HG03060 (cell line): ENCODE measurements around the gene KBTBD13.
"Not testable (repeated sequence)": the region's sequence is repeated elsewhere in the genome, so short reads cannot be mapped to it uniquely, and the experiment has no call there.

Experiments used
- ATAC-seq: cut with Tn5 transposase; IDR thresholded peaks from one replicate; pipeline ENCODE4 v1.9.1; 2021; ENCODE audit warnings: low read depth, moderate number of reproducible peaks; ENCODE audit not compliant: unreplicated experiment

The KBTBD13 gene

DNA sequence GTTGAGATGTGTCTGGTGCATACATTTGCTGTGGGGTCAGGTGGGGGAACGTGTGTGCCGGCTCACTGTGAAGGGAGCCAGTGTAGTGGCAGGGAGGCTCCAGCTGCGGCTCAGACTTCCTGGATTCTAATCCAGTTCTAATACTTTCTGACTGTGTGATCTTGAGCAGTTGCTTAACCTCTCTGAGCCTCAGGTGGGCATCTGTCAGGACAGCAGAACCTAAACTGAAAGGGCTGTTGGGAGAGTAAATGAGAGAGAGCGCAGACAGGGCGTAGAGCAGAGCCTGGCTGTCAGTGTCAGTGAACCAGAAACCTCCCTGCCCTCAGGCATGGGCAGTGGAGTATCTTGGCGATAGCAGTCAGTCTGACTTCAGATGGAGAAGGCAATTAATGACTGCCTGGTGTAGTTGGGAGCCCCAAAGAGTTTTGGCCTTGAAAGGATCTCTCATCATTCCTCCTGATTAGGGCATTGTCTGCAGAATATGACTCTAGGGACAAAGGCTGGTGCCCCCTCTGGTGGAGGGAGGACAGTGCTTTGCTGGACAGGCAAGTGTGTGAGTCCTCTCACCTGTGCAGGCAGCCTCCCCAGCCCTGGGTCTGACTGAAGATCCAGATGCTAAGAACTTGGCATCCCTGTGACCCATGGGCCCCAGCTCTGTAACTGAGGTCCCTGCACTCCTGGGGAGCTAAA, 9.6 kb downstream of the KBTBD13 start:
- ATAC-seq = no peak

DNA sequence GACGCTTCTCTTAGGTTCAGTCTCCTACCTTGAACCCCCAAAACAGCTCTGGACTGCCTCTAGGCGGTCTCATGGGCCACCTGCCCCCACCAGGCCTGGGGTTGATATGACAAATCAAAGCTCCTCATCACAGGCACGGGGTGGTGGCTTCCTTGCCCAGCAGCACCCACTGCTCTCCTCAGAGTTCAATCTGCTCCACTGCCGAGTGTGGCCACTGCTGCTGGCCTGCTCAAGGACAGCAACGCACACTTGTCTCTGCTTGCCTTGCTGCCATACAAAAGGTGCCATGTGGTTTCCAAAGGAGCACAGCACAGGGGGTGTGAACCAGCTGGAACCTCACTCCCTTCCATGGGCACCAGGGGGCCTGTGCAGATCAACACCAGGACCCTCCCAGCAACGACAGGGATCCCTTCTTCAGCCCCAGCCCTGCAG, 10.2 kb downstream of the KBTBD13 start:
- no peak for ATAC-seq

DNA sequence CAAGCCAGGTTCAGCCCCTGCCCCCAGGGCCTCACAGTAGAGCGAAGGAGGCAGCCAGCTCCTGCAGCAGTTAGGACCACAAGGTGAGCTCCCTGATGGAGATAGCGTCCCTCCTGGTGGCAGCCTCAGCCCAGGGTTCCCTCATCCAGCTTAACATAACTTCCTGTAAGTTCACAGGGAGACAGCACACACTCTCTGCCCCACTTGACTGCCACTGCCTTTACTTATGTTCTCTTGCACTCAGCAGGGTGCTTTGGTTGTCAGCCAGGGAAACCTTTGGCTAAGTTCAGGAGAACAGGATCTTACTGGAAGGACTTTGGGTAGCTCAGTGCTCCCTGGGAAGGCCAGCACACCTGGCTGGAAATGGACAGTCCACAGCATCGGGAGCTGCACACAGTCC, 10.9 kb downstream of the KBTBD13 start:
- ATAC-seq = no peak

DNA sequence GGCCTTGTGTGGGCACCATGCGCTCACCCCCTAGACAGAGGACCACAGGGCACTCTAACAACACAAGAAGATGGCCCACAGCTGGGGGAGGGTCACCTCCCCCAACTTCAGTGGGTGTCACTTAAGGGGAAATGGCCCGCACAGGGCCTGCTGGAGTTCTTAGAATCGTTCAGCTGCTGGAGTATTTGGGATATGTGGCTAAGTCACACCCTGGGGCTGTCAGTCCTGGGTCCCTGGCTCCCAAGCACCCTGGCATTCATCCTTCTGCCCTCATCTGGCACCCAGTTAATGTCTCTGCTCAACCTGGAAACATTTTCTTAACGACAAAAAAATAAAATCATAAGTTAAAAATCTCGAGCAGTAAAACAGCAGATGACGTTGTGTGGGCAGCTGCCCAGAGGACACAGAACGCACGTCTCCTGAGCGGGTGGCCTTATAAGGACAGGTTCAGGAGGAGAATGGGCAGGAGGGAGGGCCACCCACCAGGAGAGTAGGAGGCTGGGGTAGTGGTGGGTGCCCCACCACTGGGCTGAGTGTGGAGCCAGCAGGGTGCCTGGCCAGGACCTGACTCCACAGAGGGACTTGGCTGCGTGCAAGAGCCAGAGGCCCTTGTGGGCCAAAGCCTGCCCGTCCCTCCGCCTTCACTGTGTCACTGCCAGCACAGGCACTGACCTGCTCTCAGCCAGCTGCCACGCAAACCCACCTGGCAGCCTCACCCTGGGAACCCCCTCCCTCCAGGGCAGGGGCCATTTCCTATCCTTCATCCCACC, 11.5 kb downstream of the KBTBD13 start:
- no peak for ATAC-seq

DNA sequence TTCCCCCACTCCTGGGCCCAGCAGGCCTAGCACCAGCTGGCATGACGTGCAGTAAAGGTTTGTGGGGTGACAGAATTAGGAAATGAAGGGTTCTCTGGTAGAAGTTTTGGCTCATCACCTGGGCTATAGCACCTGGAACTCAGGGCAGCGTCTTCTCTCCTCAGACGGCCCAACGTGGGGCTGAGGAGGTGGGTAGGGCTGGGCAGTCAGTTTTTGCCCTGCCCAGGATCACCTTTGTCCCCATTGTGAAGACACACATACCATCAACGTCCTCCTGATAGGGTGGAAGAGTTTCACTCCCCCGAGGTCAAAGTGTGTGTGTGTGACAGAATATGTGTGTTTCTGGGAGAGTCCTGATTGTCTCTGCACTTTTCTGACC, 12.1 kb downstream of the KBTBD13 start:
- no peak for ATAC-seq

DNA sequence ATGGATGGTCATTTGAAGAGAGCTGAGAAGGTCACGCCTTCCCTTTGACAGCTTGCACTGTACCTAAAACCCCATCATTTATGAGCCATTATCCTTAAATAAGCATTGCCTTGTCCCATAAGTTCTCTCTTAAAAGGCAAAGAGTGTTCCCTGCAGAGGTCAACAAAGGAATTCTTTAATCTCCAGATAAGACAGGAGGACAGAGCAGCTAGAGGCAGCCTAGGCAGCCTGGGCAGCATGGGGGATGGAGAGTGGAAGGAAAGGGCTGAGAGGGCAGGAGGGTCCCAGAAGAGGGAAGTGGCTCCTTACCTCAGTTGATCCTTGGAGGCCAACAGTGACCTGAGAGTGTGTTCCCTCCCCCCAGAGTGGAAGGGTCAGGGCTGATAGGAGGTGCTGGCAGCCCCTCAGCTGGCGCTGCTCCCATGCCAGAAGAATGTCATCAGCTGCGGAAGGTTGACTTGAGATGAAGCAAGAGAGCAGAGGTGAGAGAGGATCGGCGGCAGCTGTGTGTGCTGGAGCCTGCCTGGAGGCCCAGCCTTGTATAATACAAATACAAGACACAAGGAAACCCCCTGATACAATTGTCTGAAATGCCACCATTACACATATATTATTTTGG, 12.8 kb downstream of the KBTBD13 start:
- no peak for ATAC-seq

DNA sequence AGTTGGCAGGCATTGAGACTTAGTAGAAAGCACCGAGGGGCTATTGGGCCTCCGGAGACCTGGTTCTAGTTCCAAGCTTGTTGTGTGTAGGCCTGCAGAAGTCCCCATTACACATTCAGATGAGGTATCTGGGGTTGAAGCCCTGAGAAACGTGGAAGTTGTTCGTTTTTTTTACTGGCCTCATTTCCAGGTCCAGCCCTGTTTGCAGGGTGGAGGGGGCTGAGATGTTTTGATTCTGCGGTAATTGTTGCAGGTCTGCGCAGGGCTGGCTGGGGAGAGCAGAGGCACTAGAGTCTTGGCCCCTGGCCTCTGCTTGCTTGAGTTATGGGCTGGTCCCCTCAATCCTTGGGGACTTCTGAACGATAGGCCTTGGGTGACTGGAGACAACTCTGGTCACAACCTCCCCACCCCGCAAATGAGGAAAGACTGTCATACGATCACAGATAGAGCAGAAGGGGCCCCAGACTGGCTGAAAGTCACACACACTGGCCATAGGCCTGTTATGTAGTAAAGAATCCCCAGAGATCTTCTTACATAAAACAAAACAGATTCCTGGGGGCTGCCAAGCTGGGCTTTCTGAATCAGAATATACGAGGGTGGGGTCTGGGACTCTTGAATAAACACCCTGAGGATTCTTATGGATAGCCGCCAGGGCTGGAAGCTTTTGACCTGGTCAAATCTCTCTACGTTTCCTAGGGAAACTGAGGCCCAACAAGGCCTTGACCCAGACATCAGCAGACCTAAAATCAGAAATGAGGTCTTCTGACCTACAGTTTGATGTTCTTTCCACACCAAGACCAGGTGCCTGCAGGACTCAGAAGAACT, 15.6 kb downstream of the KBTBD13 start:
- ATAC-seq = no peak

DNA sequence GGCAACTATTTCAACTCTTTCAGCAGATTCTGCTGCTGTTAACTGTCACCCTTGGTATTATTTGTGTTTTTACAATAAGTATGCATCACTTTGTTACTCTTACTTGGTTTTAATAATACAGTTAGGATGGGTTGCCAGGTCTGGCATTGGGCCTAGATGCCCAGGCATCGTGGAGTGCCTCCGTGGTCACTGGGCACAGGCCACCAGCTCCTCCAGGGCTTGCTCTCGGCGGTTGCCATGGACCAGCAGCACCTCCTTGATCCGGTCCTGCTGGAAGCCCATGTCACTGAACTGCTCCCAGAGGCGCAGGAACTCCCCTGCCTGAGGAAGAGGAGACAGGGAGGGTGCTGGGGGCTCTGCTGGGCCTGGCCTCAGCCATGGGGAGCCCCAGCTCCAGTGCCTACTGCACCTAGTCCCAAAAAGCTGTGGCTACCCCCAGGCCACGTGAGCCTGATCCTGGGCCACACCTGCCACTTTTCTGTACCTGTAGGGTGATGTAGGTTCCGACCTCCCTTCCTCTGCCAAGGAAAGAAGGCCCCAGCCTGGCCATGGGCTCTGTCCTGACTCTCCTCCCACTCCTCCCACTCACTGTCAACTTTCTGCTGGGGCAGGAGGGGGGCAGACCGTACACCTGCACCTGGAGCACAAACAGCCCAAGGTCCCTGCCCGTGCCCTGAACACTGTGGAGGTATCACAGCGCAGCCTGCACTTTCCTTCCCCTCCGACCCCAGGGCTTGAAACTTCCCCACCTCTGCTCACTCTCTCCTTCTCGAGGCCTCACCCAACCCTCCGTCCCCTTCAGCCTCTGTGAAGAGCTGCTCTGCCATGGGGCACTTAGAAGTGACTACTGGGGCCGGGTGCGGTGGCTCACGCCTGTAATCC, 16.6 kb downstream of the KBTBD13 start:
- ATAC-seq = no peak

DNA sequence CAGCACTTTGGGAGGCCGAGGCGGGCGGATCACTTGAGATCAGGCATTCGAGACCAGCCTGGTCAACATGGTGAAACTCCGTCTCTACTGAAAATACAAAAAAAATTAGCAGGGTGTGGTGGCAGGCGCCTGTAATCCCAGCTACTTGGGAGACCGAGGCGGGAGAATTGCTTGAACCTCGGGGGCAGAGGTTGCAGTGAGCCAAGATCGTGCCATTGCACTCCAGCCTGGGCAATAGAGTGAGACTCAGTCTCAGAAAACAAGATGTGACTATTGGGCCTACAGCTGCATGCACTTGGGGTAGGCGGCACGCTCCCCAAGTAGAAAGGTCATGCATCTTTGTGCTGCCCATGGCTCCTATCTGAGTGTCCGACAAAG, 17.2 kb downstream of the KBTBD13 start:
- not testable (repeated sequence) for ATAC-seq

DNA sequence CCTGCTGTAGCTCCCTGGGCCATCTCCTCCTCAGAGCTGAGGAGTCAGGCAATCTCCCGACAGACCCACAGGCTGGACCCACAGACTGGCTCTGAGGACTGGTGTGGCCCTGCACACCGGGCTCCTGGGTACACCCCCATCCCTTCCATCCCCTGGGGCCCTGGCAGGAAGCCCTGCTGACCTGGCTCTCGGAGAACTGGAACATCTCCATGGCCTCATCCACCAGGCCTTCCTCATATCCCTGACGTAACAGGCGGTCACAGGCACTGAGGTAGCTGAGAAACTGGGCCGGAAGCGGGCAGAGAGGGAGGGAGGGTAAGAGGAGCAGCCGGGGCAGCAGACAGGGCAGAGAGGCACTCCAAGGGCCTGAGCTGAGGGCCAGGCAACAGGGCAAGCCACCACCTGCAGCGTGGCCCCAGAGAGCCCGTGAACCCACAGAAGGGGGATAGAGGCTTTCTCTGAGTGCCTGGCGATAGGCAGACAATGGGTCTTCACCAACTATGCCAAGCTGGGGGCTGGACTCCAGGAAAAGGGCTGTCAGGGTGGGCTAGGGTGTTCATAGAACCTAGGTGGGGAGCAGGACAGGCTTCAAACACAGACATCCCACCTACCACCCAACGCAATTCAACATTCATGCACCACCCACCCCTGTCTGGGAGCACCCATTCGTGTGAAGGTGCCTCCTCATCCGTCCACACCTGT, 17.9 kb downstream of the KBTBD13 start:
- no peak for ATAC-seq

DNA sequence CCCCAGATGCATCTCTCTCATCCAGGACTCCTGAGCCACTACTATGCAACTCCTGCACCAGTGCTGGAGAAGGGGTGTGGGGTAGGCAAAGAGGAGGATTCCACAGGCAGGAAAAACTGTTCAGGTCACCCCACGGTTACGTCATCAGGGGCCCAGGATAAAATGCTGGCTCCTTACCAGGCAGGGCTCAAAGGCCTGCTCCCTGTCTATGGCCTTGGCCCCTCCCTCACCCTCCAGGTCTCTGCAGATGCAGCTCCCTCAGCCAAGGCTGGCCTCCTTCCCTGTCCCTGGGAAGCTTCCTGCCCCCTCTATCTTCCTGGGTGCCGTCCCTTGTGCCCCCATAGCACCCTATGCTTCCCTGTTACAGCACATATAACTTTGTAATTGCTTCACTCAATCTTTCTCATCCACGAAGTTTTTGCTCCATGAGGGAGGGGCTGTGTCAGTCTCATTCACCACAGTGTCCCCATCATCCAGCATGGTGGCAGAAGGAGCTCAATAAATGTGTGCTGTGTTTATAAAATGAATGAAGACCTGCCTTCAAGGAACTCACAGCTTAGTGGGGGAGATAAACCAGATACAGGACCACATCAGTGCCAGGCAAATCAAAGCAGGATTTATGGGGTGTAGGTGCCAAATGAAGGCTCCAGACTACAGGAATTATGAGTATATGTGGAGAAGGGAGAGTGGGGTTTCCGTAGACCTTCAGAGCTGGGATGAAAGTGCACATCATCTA, 18.6 kb downstream of the KBTBD13 start:
- no peak for ATAC-seq

DNA sequence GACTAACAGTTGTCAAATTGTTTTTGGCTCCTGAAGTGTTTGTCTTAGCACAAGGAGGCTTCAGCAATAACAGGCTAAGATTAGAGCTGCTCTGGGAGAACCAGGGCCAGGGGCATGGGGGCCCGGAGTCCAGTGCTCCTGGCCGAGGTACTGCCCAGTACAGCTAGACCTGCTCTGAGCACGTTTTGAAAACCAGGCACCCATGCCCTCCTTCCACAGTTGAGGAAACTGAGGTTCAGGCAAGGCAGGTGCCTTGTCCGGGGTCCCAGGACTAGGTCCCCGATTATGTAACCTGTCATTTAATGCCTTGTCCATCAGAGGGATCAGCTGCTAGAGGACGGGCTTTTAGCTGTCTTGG, 19.2 kb downstream of the KBTBD13 start:
- no peak for ATAC-seq

DNA sequence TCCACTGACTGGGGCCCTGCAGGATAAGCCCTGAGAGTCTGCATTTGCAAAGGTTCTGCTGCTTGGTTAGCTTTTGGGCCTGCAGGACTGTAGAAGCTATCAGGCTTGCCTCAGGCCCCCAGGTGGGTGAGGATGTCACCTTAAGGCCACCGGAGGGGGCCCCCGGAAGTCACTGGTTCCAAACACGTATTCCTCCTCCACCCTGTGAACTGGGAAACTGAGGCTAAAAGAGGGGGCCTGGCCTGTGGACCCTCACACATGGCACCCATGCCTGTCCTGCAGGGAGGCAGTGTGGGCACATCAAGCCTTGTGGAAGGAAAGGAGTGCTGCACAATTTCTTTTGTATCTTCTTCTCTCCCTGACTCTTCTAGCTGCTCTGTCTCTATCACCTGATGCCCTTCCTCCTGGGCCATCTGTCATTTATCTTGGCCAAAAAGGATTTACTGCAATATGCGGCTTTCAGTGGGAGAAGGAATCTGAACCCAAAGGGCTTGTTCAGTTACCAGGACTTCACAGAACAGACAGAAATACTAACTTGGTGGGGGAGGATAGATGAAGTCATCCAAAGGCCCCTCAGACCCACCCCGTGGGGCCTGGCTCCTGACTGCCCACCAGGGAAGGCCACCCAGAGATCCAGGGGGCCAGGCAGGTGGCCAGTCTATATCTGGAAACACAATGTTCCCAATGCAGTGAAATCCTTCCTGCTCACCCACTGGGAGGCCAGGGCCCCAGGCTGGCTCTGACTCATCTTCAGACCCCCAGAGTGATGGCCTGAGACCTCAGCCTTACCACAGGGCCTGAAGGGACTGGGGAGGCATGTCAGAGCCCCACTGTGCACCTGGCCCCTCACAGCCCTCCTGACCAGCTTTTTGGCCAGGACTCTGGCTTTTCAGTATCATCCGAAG, 20.2 kb downstream of the KBTBD13 start:
- no peak for ATAC-seq

DNA sequence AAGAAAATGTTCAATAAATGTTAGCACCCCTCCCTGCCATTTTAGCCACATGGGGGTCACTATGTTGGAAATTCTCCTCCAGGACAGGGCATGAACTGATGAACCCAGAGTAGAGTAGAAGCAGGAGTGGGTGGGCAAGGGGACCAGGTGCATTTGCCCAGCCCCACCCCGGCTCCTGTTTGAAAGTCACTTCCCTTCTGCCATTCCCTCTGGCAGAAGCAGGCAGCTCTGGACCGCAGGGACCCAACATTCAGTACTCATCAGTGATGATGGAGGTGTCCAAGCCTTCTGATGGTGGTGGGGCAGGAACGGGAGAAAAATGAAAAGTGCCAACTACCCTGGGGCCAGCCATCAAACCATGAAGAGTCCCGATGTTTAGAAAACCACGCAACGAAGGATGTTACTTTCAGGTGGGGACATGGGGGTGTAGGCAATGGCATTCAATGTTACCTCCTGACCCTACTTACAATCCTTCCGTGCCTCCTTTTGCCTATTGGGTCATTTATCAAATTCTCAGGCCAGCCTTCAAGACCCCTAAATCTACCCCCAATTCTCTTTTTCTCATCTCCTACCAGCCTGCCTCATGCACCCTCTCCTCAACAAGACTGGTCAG, 21.2 kb downstream of the KBTBD13 start:
- ATAC-seq = no peak

DNA sequence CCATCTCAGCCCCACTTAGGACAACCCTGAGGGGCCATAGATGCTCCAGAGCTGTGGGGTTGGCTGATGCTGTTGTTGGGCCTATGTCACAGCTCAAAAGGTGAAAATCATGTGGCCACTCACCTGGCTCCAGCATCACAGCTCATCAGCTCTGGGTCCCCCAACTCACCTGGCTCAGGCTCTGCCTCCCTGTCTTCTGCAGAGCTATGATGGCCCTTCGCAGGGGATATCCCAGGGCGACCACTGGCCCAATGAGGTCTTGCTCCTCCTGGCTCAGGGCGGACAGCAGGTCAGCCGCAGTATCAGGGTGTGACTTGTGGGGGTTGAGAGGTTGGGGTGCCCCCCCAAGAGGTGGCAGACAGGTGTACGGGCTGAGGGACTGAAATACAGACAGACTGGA, 22.8 kb downstream of the KBTBD13 start:
- no peak for ATAC-seq

DNA sequence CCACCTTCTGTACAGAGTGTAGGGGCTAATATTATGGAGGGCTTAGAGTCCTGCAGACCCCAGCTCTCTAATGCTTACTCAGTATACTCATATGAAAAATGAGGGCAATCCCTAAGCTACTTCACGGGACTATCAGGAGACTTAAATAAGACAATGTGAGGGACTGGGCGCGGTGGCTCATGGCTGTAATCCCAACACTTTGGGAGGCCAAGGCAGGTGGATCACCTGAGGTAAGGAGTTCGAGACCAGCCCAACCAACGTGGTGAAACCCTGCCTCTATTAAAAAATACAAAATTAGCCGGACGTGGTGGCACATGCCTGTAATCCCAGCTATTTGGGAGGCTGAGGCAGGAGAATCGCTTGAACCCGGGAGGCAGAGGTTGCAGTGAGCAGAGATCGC, 23.3 kb downstream of the KBTBD13 start:
- ATAC-seq = not testable (repeated sequence)

DNA sequence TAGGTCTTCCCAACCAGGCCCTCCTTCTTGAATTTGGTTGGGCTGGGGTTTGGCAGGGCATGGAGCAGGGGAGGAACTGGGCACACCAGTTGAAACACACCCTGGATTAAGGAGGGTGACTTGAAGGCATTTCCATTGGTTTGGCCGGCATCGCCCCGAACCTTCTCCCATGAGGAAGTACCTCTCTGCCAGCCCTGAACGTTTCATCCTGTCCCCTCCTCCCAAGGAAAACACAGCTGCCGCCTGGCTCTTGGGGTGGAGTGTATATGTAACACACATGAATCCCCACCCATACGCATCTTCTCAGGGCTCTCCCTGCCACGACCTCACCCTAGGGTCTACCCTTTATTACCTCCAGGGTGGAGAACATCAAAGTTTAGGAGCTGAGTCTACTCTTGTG, 23.9 kb downstream of the KBTBD13 start:
- ATAC-seq = no peak
